PC-9 (cell line): ENCODE data around the gene FPGS. TPM values are rescaled to one million over a fixed set of nuclear protein-coding genes. Genes with fewer than 3 reads are reported as not detected.

Experiments used
- BruUV-seq: library from RNA; stranded (reverse); fragments of 400-500 nt; replicated peaks from 2 replicates; lab custom pipeline; 2021; lab: Mats Ljungman, UMichigan
- CTCF ChIA-PET: fragments of 300-600 bp; sonication (Branson Sonifier 250); formaldehyde crosslinking; loops from one replicate; lab custom pipeline; 2022; ENCODE audit warnings: antibody characterized with exemption; lab: Charles Lee
- POLR2A ChIA-PET: fragments of 300-600 bp; sonication (Branson Sonifier 250); formaldehyde crosslinking; loops from one replicate; lab custom pipeline; 2022; ENCODE audit warnings: antibody characterized with exemption; ENCODE audit not compliant: unreplicated experiment; lab: Charles Lee
- DNase-seq, 2 experiments: peaks; one replicate each; pipeline versions ENCODE4 v3.0.0 to v3.0.0-alpha.2; 2015 to 2022; ENCODE audit warnings: mixed read lengths in 1 of 2
- H2AFZ ChIP-seq: fragments of 200-600 bp; sonication (generic); 2 replicates; pipeline ENCODE4 v1.8.1; 2017; ENCODE audit warnings: antibody characterized with exemption
- H3F3A ChIP-seq: fragments of 200-600 bp; sonication (generic); 2 replicates; pipeline ENCODE4 v1.8.1; 2017; ENCODE audit warnings: antibody characterized with exemption, mild to moderate bottlenecking, low read depth; ENCODE audit not compliant: insufficient read depth
- H3K27ac ChIP-seq: fragments of 200-600 bp; sonication (generic); 2 replicates; pipeline ENCODE4 v1.6.1; 2016; ENCODE audit warnings: mixed run types
- H3K27me3 ChIP-seq: fragments of 200-600 bp; sonication (generic); 2 replicates; pipeline ENCODE4 v1.6.1; 2016; ENCODE audit warnings: low read depth, mixed run types; ENCODE audit not compliant: insufficient read depth
- H3K36me3 ChIP-seq: fragments of 200-600 bp; sonication (generic); 2 replicates; pipeline ENCODE4 v1.6.1; 2016; ENCODE audit warnings: low read depth, mixed run types
- H3K4me1 ChIP-seq: fragments of 200-600 bp; sonication (generic); replicated peaks from 2 replicates; pipeline ENCODE4 v1.6.1; 2016; ENCODE audit warnings: mixed run types; ENCODE audit not compliant: insufficient read depth
- H3K4me2 ChIP-seq: fragments of 200-600 bp; sonication (generic); 2 replicates; pipeline ENCODE4 v1.6.1; 2017; ENCODE audit warnings: mixed run types
- H3K4me3 ChIP-seq: fragments of 200-600 bp; sonication (generic); 2 replicates; pipeline ENCODE4 v1.6.1; 2016; ENCODE audit warnings: mixed run types
- H3K79me2 ChIP-seq: fragments of 200-600 bp; sonication (generic); 2 replicates; pipeline ENCODE4 v1.6.1; 2017; ENCODE audit warnings: low read depth, mixed run types
- H3K9me2 ChIP-seq: fragments of 200-600 bp; sonication (generic); 2 replicates; pipeline ENCODE4 v1.8.1; 2017; ENCODE audit warnings: mild to moderate bottlenecking; ENCODE audit not compliant: insufficient read depth
- H3K9me3 ChIP-seq: fragments of 200-600 bp; sonication (generic); 2 replicates; pipeline ENCODE4 v1.8.1; 2016; ENCODE audit warnings: low read depth; ENCODE audit not compliant: insufficient read depth
- H4K20me1 ChIP-seq: fragments of 200-600 bp; sonication (generic); 2 replicates; pipeline ENCODE4 v1.8.1; 2017; ENCODE audit not compliant: insufficient read depth
- EZH2 ChIP-seq: fragments of 200-600 bp; sonication (generic); IDR thresholded peaks from 2 replicates; pipeline ENCODE4 v1.8.0; 2017; ENCODE audit warnings: antibody characterized with exemption, low read depth
- intact Hi-C: fragments of 100-400 bp; cut with micrococcal nuclease; formaldehyde crosslinking; loops from one replicate; pipeline ENCODE4 v1.10.0; 2022; ENCODE audit not compliant: unreplicated experiment
- total RNA-seq: library from RNA; stranded (reverse); gene quantifications from 2 replicates; pipeline ENCODE4 v1.2.3, GENCODE V29; 2021
- TF ChIP-seq, protein P1 (sequence below): fragments of 200-600 bp; sonication (generic); conservative IDR thresholded peaks from 2 replicates; pipeline ENCODE4 v1.6.1; 2017; ENCODE audit warnings: mixed run types, antibody characterized with exemption, mild to moderate bottlenecking, moderate library complexity

Gene FPGS
- total RNA-seq, 1 experiment from 2014 or later = 152 TPM

DNA sequence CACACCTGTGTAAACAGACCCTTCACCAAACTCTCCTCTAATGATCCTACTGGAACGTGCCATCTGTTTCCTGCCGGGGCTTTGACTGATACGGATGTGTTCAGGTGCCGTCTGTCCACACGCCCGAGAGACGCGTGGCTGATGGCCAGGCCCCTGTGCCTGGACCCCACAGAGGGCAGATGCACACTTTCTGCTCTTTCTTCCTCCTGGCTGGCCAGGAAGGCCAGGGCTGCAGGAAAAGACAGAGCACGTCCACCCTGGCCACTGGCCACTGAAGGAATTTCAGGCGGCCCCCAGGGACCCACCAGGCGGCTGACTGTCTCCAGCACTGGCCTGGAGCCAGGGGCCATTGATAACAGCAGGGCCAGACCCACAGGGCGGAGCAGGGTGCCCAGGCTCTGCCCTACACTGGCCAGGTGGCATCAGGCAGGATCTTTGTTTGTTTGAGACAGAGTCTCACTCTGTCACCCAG, 55.4 kb downstream of the FPGS start:
- POLR2A ChIA-PET = no interaction called here
- no peaks in the 10 kb centered on the region for H3K36me3 ChIP-seq
- no peak overlapping the region for H3K27ac ChIP-seq
- no peaks in the 10 kb centered on the region for H3K9me3 ChIP-seq
- TF ChIP-seq, protein P1, sequence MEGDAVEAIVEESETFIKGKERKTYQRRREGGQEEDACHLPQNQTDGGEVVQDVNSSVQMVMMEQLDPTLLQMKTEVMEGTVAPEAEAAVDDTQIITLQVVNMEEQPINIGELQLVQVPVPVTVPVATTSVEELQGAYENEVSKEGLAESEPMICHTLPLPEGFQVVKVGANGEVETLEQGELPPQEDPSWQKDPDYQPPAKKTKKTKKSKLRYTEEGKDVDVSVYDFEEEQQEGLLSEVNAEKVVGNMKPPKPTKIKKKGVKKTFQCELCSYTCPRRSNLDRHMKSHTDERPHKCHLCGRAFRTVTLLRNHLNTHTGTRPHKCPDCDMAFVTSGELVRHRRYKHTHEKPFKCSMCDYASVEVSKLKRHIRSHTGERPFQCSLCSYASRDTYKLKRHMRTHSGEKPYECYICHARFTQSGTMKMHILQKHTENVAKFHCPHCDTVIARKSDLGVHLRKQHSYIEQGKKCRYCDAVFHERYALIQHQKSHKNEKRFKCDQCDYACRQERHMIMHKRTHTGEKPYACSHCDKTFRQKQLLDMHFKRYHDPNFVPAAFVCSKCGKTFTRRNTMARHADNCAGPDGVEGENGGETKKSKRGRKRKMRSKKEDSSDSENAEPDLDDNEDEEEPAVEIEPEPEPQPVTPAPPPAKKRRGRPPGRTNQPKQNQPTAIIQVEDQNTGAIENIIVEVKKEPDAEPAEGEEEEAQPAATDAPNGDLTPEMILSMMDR = no peak
- H3K79me2 ChIP-seq = no peaks in the 10 kb centered on the region
- no TSS peak for BruUV-seq
- no peak overlapping the region for H3K4me3 ChIP-seq
- DNase-seq = no peak
- peaks cover 5% of the 10 kb centered on the region; the same call in 1 of the 2 replicates for H3F3A ChIP-seq
- CTCF ChIA-PET = interaction anchor here (0.6 kb wide), 1 partner anchor 23 kb away, joined by 3 read pairs; no protein-coding TSS in a partner anchor
- no peaks in the 10 kb centered on the region for H3K27me3 ChIP-seq
- intact Hi-C loops = no loop called here
- H3K4me1 ChIP-seq = peaks cover 14% of the 10 kb centered on the region
- H3K9me2 ChIP-seq = no peaks in the 10 kb centered on the region
- H4K20me1 ChIP-seq = no peaks in the 10 kb centered on the region
- H3K4me2 ChIP-seq = no peak overlapping the region
- no peak overlapping the region for H2AFZ ChIP-seq

DNA sequence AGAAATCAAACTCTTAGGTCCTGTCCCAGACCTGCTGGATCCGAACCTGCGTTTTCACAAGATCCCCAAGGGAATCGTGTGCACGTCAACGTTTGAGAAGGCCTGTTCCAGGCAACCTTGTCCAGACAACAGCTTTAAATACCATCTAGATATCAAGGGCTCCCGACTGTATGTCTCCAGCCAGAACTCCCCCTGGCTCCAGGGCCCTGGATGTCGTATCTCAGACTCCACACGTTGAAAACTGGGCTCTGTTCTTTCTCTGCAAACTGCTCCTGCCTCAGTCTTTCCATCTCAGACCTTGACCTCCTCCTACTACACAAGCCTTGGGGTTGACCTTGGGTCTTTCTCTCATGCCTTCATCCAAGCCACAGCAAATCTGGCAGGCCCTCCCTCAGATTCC, 57.6 kb downstream of the FPGS start:
- H4K20me1 ChIP-seq = no peaks in the 10 kb centered on the region
- intact Hi-C loops = no loop called here
- H3K79me2 ChIP-seq = no peaks in the 10 kb centered on the region
- CTCF ChIA-PET = no interaction called here
- H3K4me1 ChIP-seq = no peaks in the 10 kb centered on the region
- DNase-seq = no peak
- no peak overlapping the region for H3K4me3 ChIP-seq
- H3K4me2 ChIP-seq = no peak overlapping the region
- H2AFZ ChIP-seq = no peak overlapping the region
- H3K27ac ChIP-seq = no peak overlapping the region
- no peaks in the 10 kb centered on the region for H3K9me2 ChIP-seq
- H3K9me3 ChIP-seq = no peaks in the 10 kb centered on the region
- H3F3A ChIP-seq = peaks cover 3% of the 10 kb centered on the region; the same call in 1 of the 2 replicates
- no peak for TF ChIP-seq EZH2
- TF ChIP-seq, protein P1 = no peak
- H3K36me3 ChIP-seq = no peaks in the 10 kb centered on the region
- BruUV-seq = no TSS peak
- POLR2A ChIA-PET = no interaction called here
- no peaks in the 10 kb centered on the region for H3K27me3 ChIP-seq

DNA sequence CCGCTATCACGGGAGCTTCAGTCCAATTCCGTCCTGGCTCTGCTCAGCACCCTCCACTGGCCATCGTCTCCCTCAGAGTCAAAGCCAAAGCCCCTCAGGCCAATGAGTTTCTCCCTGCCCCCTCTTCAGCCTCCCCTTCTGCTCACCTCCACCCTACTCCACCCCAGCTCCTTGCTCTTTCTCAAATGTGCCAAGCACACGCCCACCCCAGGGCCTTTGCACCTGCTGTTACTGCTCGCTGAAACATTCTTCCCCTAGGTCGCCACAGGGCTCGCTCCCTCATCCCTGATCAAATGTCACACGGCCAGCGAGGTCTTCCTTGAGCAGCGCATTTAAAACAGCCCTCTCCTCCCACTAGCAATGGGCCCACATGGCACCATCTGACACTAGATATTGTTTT, 58.1 kb downstream of the FPGS start:
- Histone ChIP-seq H3K36me3 (no peaks in the 10 kb centered on the region), H3K79me2 (no peaks in the 10 kb centered on the region), H3K4me3 (no peak overlapping the region), H2AFZ (no peak overlapping the region), H3K4me2 (no peak overlapping the region), H3K27me3 (no peaks in the 10 kb centered on the region), H3K27ac (no peak overlapping the region), H3K4me1 (no peaks in the 10 kb centered on the region), H3F3A (peaks cover 7% of the 10 kb centered on the region; the same call in 1 of the 2 replicates), H4K20me1 (no peaks in the 10 kb centered on the region), H3K9me3 (no peaks in the 10 kb centered on the region), H3K9me2 (no peaks in the 10 kb centered on the region)
- DNase-seq = no peak
- POLR2A ChIA-PET = no interaction called here
- CTCF ChIA-PET = no interaction called here
- intact Hi-C loops = no loop called here
- BruUV-seq = no TSS peak
- no peak for TF ChIP-seq EZH2
- TF ChIP-seq, protein P1 = no peak
